ENCODE results near the gene SLC26A9.

GRCh38 chr1:205950280-205950679 lies 7.0 kb upstream of the SLC26A9 start:
- TF ChIP-seq CTCF (IDR thresholded peaks at IDR 0.05) = no peak
- TF ChIP-seq EP300 (IDR thresholded peaks at IDR 0.05; ENCODE audit: borderline replicate concordance in 1 of 2, low read depth in 1 of 2, low read length in 1 of 2) = no peak
- TF ChIP-seq GABPA (IDR thresholded peaks at IDR 0.05; ENCODE audit: low read depth) = no peak
- TF ChIP-seq NRF1 (IDR thresholded peaks at IDR 0.05; ENCODE audit: low read depth, low read length) = no peak
- TF ChIP-seq TEAD4 (IDR thresholded peaks at IDR 0.05; ENCODE audit: borderline replicate concordance, insufficient read depth) = no peak
- no peak for TF ChIP-seq TCF12 (IDR thresholded peaks at IDR 0.05)
- no peak for TF ChIP-seq TAF1 (IDR thresholded peaks at IDR 0.05; ENCODE audit: borderline replicate concordance, low read depth, low read length)
- no peak for TF ChIP-seq FOXJ3 (CRISPR knock-in tag; IDR thresholded peaks at IDR 0.05)
- TF ChIP-seq RFX5 (IDR thresholded peaks at IDR 0.05; ENCODE audit: low read length) = no peak
- no peak for TF ChIP-seq REST (IDR thresholded peaks at IDR 0.05; ENCODE audit: low read depth, low read length)
